Measurements from ENCODE around the gene GLRX2.

GLRX2 gene

GRCh38 chr1:193104907-193105820, at the start of gene GLRX2:
TSS of gene GLRX2 (minus strand) at chr1:193105414. CDS start at chr1:193105382, 32 bp downstream.
- Histone ChIP-seq H3K9me3 (ENCODE audit: low read length) (no peaks in the 10 kb centered on the region), H3K4me3 (ENCODE audit: low read depth, low read length, poor library complexity, severe bottlenecking) (peak within 1 kb of the TSS; percentile 76), H3K27ac (ENCODE audit: low read depth, low read length, poor library complexity, severe bottlenecking) (no peak within 1 kb of the TSS), H3K9me2 (ENCODE audit: low read depth, low read length) (no peaks in the 10 kb centered on the region), H3K36me3 (ENCODE audit: insufficient read depth, low read length) (peaks cover 8% of the 10 kb centered on the region; the same call in 1 of the 2 replicates), H3F3A (ENCODE audit: insufficient read depth, low read length) (no peaks in the 10 kb centered on the region), H2AFZ (ENCODE audit: low read length) (peak within 1 kb of the TSS; percentile 80), H3K4me1 (ENCODE audit: insufficient read depth, low read length, severe bottlenecking) (peaks cover 17% of the 10 kb centered on the region), H3K27me3 (ENCODE audit: insufficient read depth, low read length) (no peaks in the 10 kb centered on the region), H3K79me2 (ENCODE audit: insufficient read depth, low read length) (peaks cover 16% of the 10 kb centered on the region; the same call in 1 of the 2 replicates), H4K20me1 (ENCODE audit: insufficient read depth, low read length) (no peaks in the 10 kb centered on the region), H3K4me2 (ENCODE audit: low read length) (peak within 1 kb of the TSS; percentile 81), H3K9ac (ENCODE audit: low read length) (peak within 1 kb of the TSS; percentile 71)
- TF ChIP-seq EZH2 (IDR thresholded peaks at IDR 0.05; ENCODE audit: borderline replicate concordance, low read length), result no peak
- no peak for TF ChIP-seq CTCF (IDR thresholded peaks at IDR 0.05; ENCODE audit: low read length)

- Histone ChIP-seq H2AFZ (ENCODE audit: low read length) (no peak overlapping the region), H3K27ac (ENCODE audit: low read depth, low read length, poor library complexity, severe bottlenecking) (no peak overlapping the region), H3K9me2 (ENCODE audit: low read depth, low read length) (no peaks in the 10 kb centered on the region), H3K9ac (ENCODE audit: low read length) (no peak overlapping the region), H4K20me1 (ENCODE audit: insufficient read depth, low read length) (no peaks in the 10 kb centered on the region), H3K27me3 (ENCODE audit: insufficient read depth, low read length) (no peaks in the 10 kb centered on the region), H3K9me3 (ENCODE audit: low read length) (no peaks in the 10 kb centered on the region), H3K79me2 (ENCODE audit: insufficient read depth, low read length) (no peaks in the 10 kb centered on the region), H3F3A (ENCODE audit: insufficient read depth, low read length) (0 out of 2 replicates have a peak, but pooled peaks cover 9% of the 10 kb centered on the region), H3K4me1 (ENCODE audit: insufficient read depth, low read length, severe bottlenecking) (no peaks in the 10 kb centered on the region), H3K36me3 (ENCODE audit: insufficient read depth, low read length) (peaks cover 81% of the 10 kb centered on the region), H3K4me3 (ENCODE audit: low read depth, low read length, poor library complexity, severe bottlenecking) (no peak overlapping the region), H3K4me2 (ENCODE audit: low read length) (no peak overlapping the region)
- TF ChIP-seq CTCF (IDR thresholded peaks at IDR 0.05; ENCODE audit: low read length), result no peak
- TF ChIP-seq EZH2 (IDR thresholded peaks at IDR 0.05; ENCODE audit: borderline replicate concordance, low read length), result no peak
Measured at GRCh38 chr1:193144999-193145398, 39.8 kb upstream of the GLRX2 start.

- Histone ChIP-seq H3K27ac (ENCODE audit: low read depth, low read length, poor library complexity, severe bottlenecking) (no peak overlapping the region), H3K79me2 (ENCODE audit: insufficient read depth, low read length) (no peaks in the 10 kb centered on the region), H3K9me2 (ENCODE audit: low read depth, low read length) (no peaks in the 10 kb centered on the region), H3K4me2 (ENCODE audit: low read length) (no peak overlapping the region), H3K4me1 (ENCODE audit: insufficient read depth, low read length, severe bottlenecking) (no peaks in the 10 kb centered on the region), H3K27me3 (ENCODE audit: insufficient read depth, low read length) (no peaks in the 10 kb centered on the region), H3K9ac (ENCODE audit: low read length) (no peak overlapping the region), H3F3A (ENCODE audit: insufficient read depth, low read length) (0 out of 2 replicates have a peak, but pooled peaks cover 9% of the 10 kb centered on the region), H4K20me1 (ENCODE audit: insufficient read depth, low read length) (no peaks in the 10 kb centered on the region), H2AFZ (ENCODE audit: low read length) (no peak overlapping the region), H3K4me3 (ENCODE audit: low read depth, low read length, poor library complexity, severe bottlenecking) (no peak overlapping the region), H3K9me3 (ENCODE audit: low read length) (no peaks in the 10 kb centered on the region), H3K36me3 (ENCODE audit: insufficient read depth, low read length) (peaks cover 81% of the 10 kb centered on the region)
- no peak for TF ChIP-seq CTCF (IDR thresholded peaks at IDR 0.05; ENCODE audit: low read length)
- TF ChIP-seq EZH2 (IDR thresholded peaks at IDR 0.05; ENCODE audit: borderline replicate concordance, low read length), result no peak
Measured at GRCh38 chr1:193144361-193144938, 39.2 kb upstream of the GLRX2 start.

Data from OCI-LY1 (cell line).